Progenitor cell of endocrine pancreas (in vitro differentiated cells): ENCODE data around the gene DGKH. TPM values are rescaled to one million over a fixed set of nuclear protein-coding genes. Genes with fewer than 3 reads are reported as not detected.

Source experiments
- DNase-seq: peaks from one replicate; pipeline ENCODE4 v3.0.0; 2021; ENCODE audit warnings: low spot score; ENCODE audit not compliant: unreplicated experiment
- H3K27ac Mint-ChIP-seq: 2 replicates; pipeline ENCODE4 v1.8.0; 2021; ENCODE audit warnings: mild to moderate bottlenecking, moderate library complexity, mixed read lengths
- H3K27me3 Mint-ChIP-seq: 2 replicates; pipeline ENCODE4 v1.8.0; 2021; ENCODE audit warnings: mixed read lengths
- H3K36me3 Mint-ChIP-seq: 2 replicates; pipeline ENCODE4 v1.8.0; 2022; ENCODE audit warnings: mixed read lengths; ENCODE audit not compliant: insufficient read depth
- H3K4me1 Mint-ChIP-seq: 2 replicates; pipeline ENCODE4 v1.8.0; 2021; ENCODE audit warnings: low read depth, mixed read lengths
- H3K4me3 Mint-ChIP-seq: 2 replicates; pipeline ENCODE4 v1.8.0; 2021; ENCODE audit warnings: low read depth, mild to moderate bottlenecking, moderate library complexity, mixed read lengths
- H3K9me3 Mint-ChIP-seq: 2 replicates; pipeline ENCODE4 v1.8.0; 2021; ENCODE audit warnings: low read depth, mixed read lengths
- CTCF ChIP-seq: fragments of 200-600 bp; sonication (generic); IDR thresholded peaks from one replicate; pipeline ENCODE4 v1.5.0; 2021; ENCODE audit warnings: antibody characterized with exemption, mild to moderate bottlenecking; ENCODE audit not compliant: unreplicated experiment
- total RNA-seq: library from RNA; stranded (reverse); gene quantifications from 2 replicates; pipeline ENCODE4 v1.2.1, GENCODE V29; 2021

Gene DGKH
- total RNA-seq, 1 donor from 2014 or later, result 5.3 TPM

GRCh38 chr13:42239644-42240043, 191.2 kb downstream of the DGKH start:
- no peak for TF ChIP-seq CTCF
- H3K36me3 Mint-ChIP-seq, result no peaks in the 10 kb centered on the region
- no peaks in the 10 kb centered on the region for H3K27me3 Mint-ChIP-seq
- no peaks in the 10 kb centered on the region for H3K9me3 Mint-ChIP-seq
- H3K4me1 Mint-ChIP-seq, result peaks cover 7% of the 10 kb centered on the region
- no peak for DNase-seq
- no peak overlapping the region for H3K27ac Mint-ChIP-seq
- H3K4me3 Mint-ChIP-seq, result no peak overlapping the region

- Mint-ChIP-seq H3K27me3 (no peaks in the 10 kb centered on the region), H3K4me3 (no peak overlapping the region), H3K9me3 (no peaks in the 10 kb centered on the region), H3K36me3 (no peaks in the 10 kb centered on the region), H3K27ac (no peak overlapping the region), H3K4me1 (no peaks in the 10 kb centered on the region)
- DNase-seq, result no peak
- no peak for TF ChIP-seq CTCF
These were observed 198.1 kb downstream of the DGKH start for GRCh38 chr13:42246541-42246940.

- no peak overlapping the region for H3K27ac Mint-ChIP-seq
- H3K4me3 Mint-ChIP-seq, result no peak overlapping the region
- no peaks in the 10 kb centered on the region for H3K4me1 Mint-ChIP-seq
- no peak for TF ChIP-seq CTCF
- H3K9me3 Mint-ChIP-seq, result no peaks in the 10 kb centered on the region
- no peaks in the 10 kb centered on the region for H3K36me3 Mint-ChIP-seq
- no peak for DNase-seq
- no peaks in the 10 kb centered on the region for H3K27me3 Mint-ChIP-seq
These were observed 199.4 kb downstream of the DGKH start for GRCh38 chr13:42247883-42248282.

GRCh38 chr13:42255886-42256285, 207.4 kb downstream of the DGKH start:
- Mint-ChIP-seq H3K4me1 (no peaks in the 10 kb centered on the region), H3K4me3 (no peak overlapping the region), H3K27me3 (no peaks in the 10 kb centered on the region), H3K27ac (no peak overlapping the region), H3K9me3 (peaks cover 5% of the 10 kb centered on the region), H3K36me3 (no peaks in the 10 kb centered on the region)
- DNase-seq, result no peak
- TF ChIP-seq CTCF, result no peak

- Mint-ChIP-seq H3K4me3 (no peak overlapping the region), H3K9me3 (peaks cover 12% of the 10 kb centered on the region), H3K27ac (no peak overlapping the region), H3K27me3 (no peaks in the 10 kb centered on the region), H3K36me3 (peaks cover 2% of the 10 kb centered on the region), H3K4me1 (no peaks in the 10 kb centered on the region)
- DNase-seq, result no peak
- no peak for TF ChIP-seq CTCF
These were observed 210.3 kb downstream of the DGKH start for GRCh38 chr13:42258747-42259146.
